H1 (cell line): ENCODE results near the gene EMC10. TPM values are rescaled to one million over a fixed set of nuclear protein-coding genes. Genes with fewer than 3 reads are reported as not detected.

Experiments used
- ASH2L ChIP-seq: fragments of 200-600, 300-600 bp; sonication (generic); IDR thresholded peaks from one replicate; pipeline ENCODE4 v1.7.1; 2017; ENCODE audit warnings: low read length
- BACH1 ChIP-seq: IDR thresholded peaks from 2 replicates; pipeline ENCODE4 v1.6.1; 2012; ENCODE audit warnings: low read length, improper control_type of control experiment
- BCL11A ChIP-seq, 2 experiments: IDR thresholded peaks; one replicate each; pipeline ENCODE4 v1.6.1; 2011; ENCODE audit warnings: low read depth in 2 of 2, low read length in 2 of 2, mild to moderate bottlenecking in 2 of 2
- CREB1 ChIP-seq: IDR thresholded peaks from 2 replicates; pipeline ENCODE4 v1.6.1; 2012; ENCODE audit warnings: inconsistent platforms
- GTF2F1 ChIP-seq: IDR thresholded peaks from 2 replicates; pipeline ENCODE4 v1.6.1; 2012; ENCODE audit warnings: low read depth, low read length, improper control_type of control experiment, borderline replicate concordance
- KDM4A ChIP-seq: IDR thresholded peaks from one replicate; pipeline ENCODE4 v1.7.1; 2012; ENCODE audit warnings: low read depth, mild to moderate bottlenecking, moderate library complexity, low read length, inconsistent platforms; ENCODE audit not compliant: severe bottlenecking
- NANOG ChIP-seq: IDR thresholded peaks from 2 replicates; pipeline ENCODE4 v1.6.1; 2011; ENCODE audit warnings: low read length, low read depth, mild to moderate bottlenecking, inconsistent platforms; ENCODE audit not compliant: insufficient read depth, poor library complexity, severe bottlenecking
- POU5F1 ChIP-seq: IDR thresholded peaks from 2 replicates; pipeline ENCODE4 v1.6.1; 2011; ENCODE audit warnings: low read depth, mild to moderate bottlenecking, low read length, moderate library complexity
- RAD21 ChIP-seq, 2 experiments: IDR thresholded peaks in 1 of 2; conservative IDR thresholded peaks in 1 of 2; 2 replicates each; pipeline ENCODE4 v1.6.1; 2011; ENCODE audit warnings: low read depth in 2 of 2, low read length in 2 of 2, improper control_type of control experiment in 1 of 2, inconsistent platforms in 1 of 2, mild to moderate bottlenecking in 1 of 2, moderate library complexity in 1 of 2
- SP2 ChIP-seq: IDR thresholded peaks from 2 replicates; pipeline ENCODE4 v1.6.1; 2012; ENCODE audit warnings: mild to moderate bottlenecking, low read length, inconsistent platforms
- TAF1 ChIP-seq: IDR thresholded peaks from 2 replicates; pipeline ENCODE4 v1.6.1; 2011; ENCODE audit warnings: mild to moderate bottlenecking, low read depth, low read length
- TCF12 ChIP-seq: IDR thresholded peaks from 2 replicates; pipeline ENCODE4 v1.6.1; 2011; ENCODE audit warnings: low read depth, mild to moderate bottlenecking, low read length
- polyA plus RNA-seq, 7 experiments: library from polyadenylated mRNA; depleted of rRNA in 3 of 7; stranded (reverse) in 5 of 7; unstranded in 2 of 7; fragments of >200 nt in 5 of 7; fragments of 200-250 nt in 2 of 7; gene quantifications; 1 replicate in 5 of 7; 2 replicates in 1 of 7; 4 replicates in 1 of 7; pipeline versions ENCODE4 v1.2.1 to v1.2.3, GENCODE V29; 2011 to 2013; ENCODE audit warnings: missing spikeins in 2 of 7, mixed read lengths in 2 of 7
- total RNA-seq: library from RNA; stranded (reverse); fragmentation: NEBNext Ultra II Directional; extraction: Animal tissue kit (Norgen Biotek cat#: 25700); gene quantifications from 2 replicates; pipeline ENCODE4 v1.2.1, GENCODE V29; 2021
- TF ChIP-seq, protein P1 (sequence below): IDR thresholded peaks from 2 replicates; pipeline ENCODE4 v1.6.1; 2011; ENCODE audit warnings: low read length, improper control_type of control experiment
- TF ChIP-seq, protein P2 (sequence below), 3 experiments: IDR thresholded peaks; 1 replicate in 2 of 3; 2 replicates in 1 of 3; pipeline versions ENCODE4 v1.5.1 to v1.6.1; 2011; ENCODE audit warnings: low read length in 3 of 3, mild to moderate bottlenecking in 3 of 3, inconsistent platforms in 2 of 3, low read depth in 1 of 3, moderate library complexity in 1 of 3; ENCODE audit not compliant: insufficient read depth in 1 of 3; ENCODE audit errors: control extremely low read depth in 1 of 3

EMC10 gene
- total and polyA plus RNA-seq, 2 of the 8 experiments (the other 6 are each of a cell fraction or from before 2014, with no cell fraction given): 77.6 to 103 TPM

DNA sequence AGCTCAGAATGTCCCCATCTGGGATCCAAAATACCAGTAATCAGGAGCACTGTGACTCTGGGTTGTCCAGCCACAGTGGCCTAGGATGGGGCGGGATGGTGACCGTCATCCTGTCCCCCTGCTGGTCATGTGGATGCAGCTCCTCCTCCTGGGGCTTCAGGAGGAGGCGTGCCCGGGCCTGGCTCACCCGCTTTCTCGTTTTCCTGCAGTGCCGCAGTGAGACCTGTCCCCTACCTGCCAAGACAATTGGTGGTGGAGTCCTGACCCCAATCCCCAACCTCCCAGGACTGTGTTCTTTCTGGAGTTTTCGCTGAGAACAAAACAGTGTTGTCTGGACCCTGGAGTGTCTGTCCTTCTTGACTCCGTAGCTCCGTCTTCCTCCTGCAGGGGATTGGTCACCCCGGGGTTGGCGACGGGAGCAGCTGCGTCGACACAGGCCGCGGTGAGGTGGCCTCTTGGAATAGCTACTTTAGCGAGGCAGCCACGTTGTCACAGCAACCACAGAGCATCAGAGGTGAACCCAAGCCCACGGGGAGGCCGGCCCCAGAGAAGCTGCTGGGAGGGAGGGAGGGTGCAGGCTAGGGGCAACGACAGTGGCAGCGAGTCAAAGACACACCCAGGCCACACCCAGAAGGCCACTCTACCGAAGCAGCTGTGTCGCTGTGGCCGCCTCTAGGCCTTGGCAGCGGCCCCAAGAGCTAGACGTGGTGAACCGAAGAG lies 10.2 kb upstream of the EMC10 start (continued):
- TF ChIP-seq CREB1 (peak; percentile 59), NANOG (no peak), TCF12 (no peak), TAF1 (0 out of 2 replicates have a peak, but pooled peaks have one; percentile 44), RAD21 (IDR thresholded peaks at IDR 0.05 in 1 of 2, conservative IDR thresholded peaks at IDR 0.05 in 1 of 2; ENCODE audit: low read depth in 2 of 2, low read length in 2 of 2) (peak; percentile 38 to 47; a peak in 2 of 4 replicates), ASH2L (no peak), SP2 (no peak), BCL11A (IDR thresholded peaks at IDR 0.05; ENCODE audit: low read depth in 2 of 2, low read length in 2 of 2) (no peak), KDM4A (no peak), GTF2F1 (no peak), POU5F1 (no peak), BACH1 (no peak)
- TF ChIP-seq, protein P1, sequence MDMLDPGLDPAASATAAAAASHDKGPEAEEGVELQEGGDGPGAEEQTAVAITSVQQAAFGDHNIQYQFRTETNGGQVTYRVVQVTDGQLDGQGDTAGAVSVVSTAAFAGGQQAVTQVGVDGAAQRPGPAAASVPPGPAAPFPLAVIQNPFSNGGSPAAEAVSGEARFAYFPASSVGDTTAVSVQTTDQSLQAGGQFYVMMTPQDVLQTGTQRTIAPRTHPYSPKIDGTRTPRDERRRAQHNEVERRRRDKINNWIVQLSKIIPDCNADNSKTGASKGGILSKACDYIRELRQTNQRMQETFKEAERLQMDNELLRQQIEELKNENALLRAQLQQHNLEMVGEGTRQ: no peak
- TF ChIP-seq, protein P2, sequence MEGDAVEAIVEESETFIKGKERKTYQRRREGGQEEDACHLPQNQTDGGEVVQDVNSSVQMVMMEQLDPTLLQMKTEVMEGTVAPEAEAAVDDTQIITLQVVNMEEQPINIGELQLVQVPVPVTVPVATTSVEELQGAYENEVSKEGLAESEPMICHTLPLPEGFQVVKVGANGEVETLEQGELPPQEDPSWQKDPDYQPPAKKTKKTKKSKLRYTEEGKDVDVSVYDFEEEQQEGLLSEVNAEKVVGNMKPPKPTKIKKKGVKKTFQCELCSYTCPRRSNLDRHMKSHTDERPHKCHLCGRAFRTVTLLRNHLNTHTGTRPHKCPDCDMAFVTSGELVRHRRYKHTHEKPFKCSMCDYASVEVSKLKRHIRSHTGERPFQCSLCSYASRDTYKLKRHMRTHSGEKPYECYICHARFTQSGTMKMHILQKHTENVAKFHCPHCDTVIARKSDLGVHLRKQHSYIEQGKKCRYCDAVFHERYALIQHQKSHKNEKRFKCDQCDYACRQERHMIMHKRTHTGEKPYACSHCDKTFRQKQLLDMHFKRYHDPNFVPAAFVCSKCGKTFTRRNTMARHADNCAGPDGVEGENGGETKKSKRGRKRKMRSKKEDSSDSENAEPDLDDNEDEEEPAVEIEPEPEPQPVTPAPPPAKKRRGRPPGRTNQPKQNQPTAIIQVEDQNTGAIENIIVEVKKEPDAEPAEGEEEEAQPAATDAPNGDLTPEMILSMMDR (IDR thresholded peaks at IDR 0.05; ENCODE audit: control extremely low read depth in 1 of 3, insufficient read depth in 1 of 3, low read depth in 1 of 3, low read length in 3 of 3): peak; percentile 62 to 85 (median 78)
